MM.1S (cell line): ENCODE measurements around the gene TUBAL3.

Experiments
- DNase-seq: peaks from one replicate; pipeline ENCODE4 v3.0.0-alpha.2; 2015
- H2AFZ ChIP-seq: fragments of 300-600 bp; sonication (generic); 2 replicates; pipeline ENCODE4 v1.6.0; 2016; ENCODE audit warnings: antibody characterized with exemption, low read length
- H3F3A ChIP-seq: fragments of 300-600 bp; sonication (generic); 2 replicates; pipeline ENCODE4 v1.6.1; 2016; ENCODE audit warnings: mild to moderate bottlenecking, antibody characterized with exemption, low read length, moderate library complexity, mixed read lengths; ENCODE audit not compliant: insufficient read depth
- H3K27ac ChIP-seq: fragments of 300-600 bp; sonication (generic); 2 replicates; pipeline ENCODE4 v1.5.1; 2016; ENCODE audit warnings: mild to moderate bottlenecking, low read length
- H3K27me3 ChIP-seq: fragments of 300-600 bp; sonication (generic); replicated peaks from 2 replicates; pipeline ENCODE4 v1.6.0; 2016; ENCODE audit warnings: low read length; ENCODE audit not compliant: insufficient read depth
- H3K36me3 ChIP-seq: fragments of 300-600 bp; sonication (generic); replicated peaks from 2 replicates; pipeline ENCODE4 v1.6.1; 2016; ENCODE audit warnings: mild to moderate bottlenecking, low read length, mixed read lengths; ENCODE audit not compliant: insufficient read depth
- H3K4me1 ChIP-seq: fragments of 300-600 bp; sonication (generic); 2 replicates; pipeline ENCODE4 v1.6.1; 2016; ENCODE audit warnings: low read length, mixed read lengths
- H3K4me2 ChIP-seq: fragments of 300-600 bp; sonication (generic); 2 replicates; pipeline ENCODE4 v1.6.0; 2016; ENCODE audit warnings: low read depth, low read length
- H3K4me3 ChIP-seq: fragments of 300-600 bp; sonication (generic); 2 replicates; pipeline ENCODE4 v1.5.1; 2016; ENCODE audit warnings: low read length, mixed read lengths
- H3K79me2 ChIP-seq: fragments of 300-600 bp; sonication (generic); 2 replicates; pipeline ENCODE4 v1.6.1; 2016; ENCODE audit warnings: mixed run types, low read length, mixed read lengths
- H3K9ac ChIP-seq: fragments of 300-600 bp; sonication (generic); 2 replicates; pipeline ENCODE4 v1.6.1; 2016; ENCODE audit warnings: low read length, mixed read lengths
- H3K9me2 ChIP-seq: fragments of 300-600 bp; sonication (generic); replicated peaks from 2 replicates; pipeline ENCODE4 v1.6.1; 2016; ENCODE audit warnings: mild to moderate bottlenecking, low read length, mixed read lengths; ENCODE audit not compliant: insufficient read depth
- H3K9me3 ChIP-seq: fragments of 300-600 bp; sonication (generic); replicated peaks from 2 replicates; pipeline ENCODE4 v1.6.1; 2016; ENCODE audit warnings: mild to moderate bottlenecking, low read length, mixed read lengths; ENCODE audit not compliant: insufficient read depth
- H4K20me1 ChIP-seq: fragments of 300-600 bp; sonication (generic); 2 replicates; pipeline ENCODE4 v1.6.1; 2016; ENCODE audit warnings: mild to moderate bottlenecking, low read length, moderate library complexity, mixed read lengths; ENCODE audit not compliant: insufficient read depth
- EZH2 ChIP-seq: fragments of 300-600 bp; sonication (generic); optimal IDR thresholded peaks from 2 replicates; pipeline ENCODE3; 2017; ENCODE audit warnings: low read depth, mild to moderate bottlenecking, antibody characterized with exemption, low read length, mixed read lengths
- EZH2phosphoT487 ChIP-seq: fragments of 300-600 bp; sonication (generic); IDR thresholded peaks from 2 replicates; pipeline ENCODE4 v1.6.1; 2018; ENCODE audit warnings: antibody characterized with exemption, low read length
- TF ChIP-seq, protein P1 (sequence below): fragments of 300-600 bp; sonication (generic); IDR thresholded peaks from 2 replicates; pipeline ENCODE4 v1.5.1; 2016; ENCODE audit warnings: antibody characterized with exemption, low read length, mixed read lengths

Gene TUBAL3

GRCh38 chr10:5447611-5448071, 43.0 kb upstream of the TUBAL3 start:
- Histone ChIP-seq H3K4me3 (peak overlapping the region; percentile 78), H3K9me2 (no peaks in the 10 kb centered on the region), H3K27me3 (no peaks in the 10 kb centered on the region), H3K9me3 (no peaks in the 10 kb centered on the region), H3K79me2 (peaks cover 78% of the 10 kb centered on the region), H3F3A (peaks cover 39% of the 10 kb centered on the region), H3K27ac (peak overlapping the region; percentile 62; the same call in 1 of the 2 replicates), H3K4me1 (peaks cover 30% of the 10 kb centered on the region), H3K4me2 (peak overlapping the region; percentile 79), H4K20me1 (no peaks in the 10 kb centered on the region; the same call in 1 of the 2 replicates), H3K9ac (peak overlapping the region; percentile 69; the same call in 1 of the 2 replicates), H2AFZ (no peak overlapping the region), H3K36me3 (peaks cover 4% of the 10 kb centered on the region; the same call in 1 of the 2 replicates)
- DNase-seq = peak; percentile 85
- no peak for TF ChIP-seq EZH2phosphoT487
- TF ChIP-seq, protein P1, sequence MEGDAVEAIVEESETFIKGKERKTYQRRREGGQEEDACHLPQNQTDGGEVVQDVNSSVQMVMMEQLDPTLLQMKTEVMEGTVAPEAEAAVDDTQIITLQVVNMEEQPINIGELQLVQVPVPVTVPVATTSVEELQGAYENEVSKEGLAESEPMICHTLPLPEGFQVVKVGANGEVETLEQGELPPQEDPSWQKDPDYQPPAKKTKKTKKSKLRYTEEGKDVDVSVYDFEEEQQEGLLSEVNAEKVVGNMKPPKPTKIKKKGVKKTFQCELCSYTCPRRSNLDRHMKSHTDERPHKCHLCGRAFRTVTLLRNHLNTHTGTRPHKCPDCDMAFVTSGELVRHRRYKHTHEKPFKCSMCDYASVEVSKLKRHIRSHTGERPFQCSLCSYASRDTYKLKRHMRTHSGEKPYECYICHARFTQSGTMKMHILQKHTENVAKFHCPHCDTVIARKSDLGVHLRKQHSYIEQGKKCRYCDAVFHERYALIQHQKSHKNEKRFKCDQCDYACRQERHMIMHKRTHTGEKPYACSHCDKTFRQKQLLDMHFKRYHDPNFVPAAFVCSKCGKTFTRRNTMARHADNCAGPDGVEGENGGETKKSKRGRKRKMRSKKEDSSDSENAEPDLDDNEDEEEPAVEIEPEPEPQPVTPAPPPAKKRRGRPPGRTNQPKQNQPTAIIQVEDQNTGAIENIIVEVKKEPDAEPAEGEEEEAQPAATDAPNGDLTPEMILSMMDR = no peak
- TF ChIP-seq EZH2 = no peak

DNA sequence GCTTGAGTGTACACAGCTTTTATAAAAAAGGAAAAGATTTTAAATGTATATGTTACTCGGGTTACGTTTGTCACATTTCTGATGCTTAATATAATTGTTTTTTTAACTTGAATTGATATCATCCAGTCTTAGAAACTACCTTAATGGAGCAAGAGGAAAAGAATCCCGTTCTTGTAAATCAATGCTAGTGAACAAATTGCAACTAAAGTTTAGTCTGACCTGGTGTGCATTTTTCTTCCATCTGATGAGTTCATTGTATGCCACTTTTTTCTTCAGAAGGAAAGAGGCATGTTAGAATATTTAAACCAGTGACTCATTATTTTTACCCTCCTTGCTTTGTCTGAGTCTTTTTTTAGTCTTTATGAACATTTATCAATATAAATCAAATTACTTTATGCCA, 42.4 kb upstream of the TUBAL3 start:
- H3K4me1 ChIP-seq = peaks cover 30% of the 10 kb centered on the region
- peak overlapping the region; percentile 62; the same call in 1 of the 2 replicates for H3K27ac ChIP-seq
- peak overlapping the region; percentile 69; the same call in 1 of the 2 replicates for H3K9ac ChIP-seq
- 0 out of 2 replicates have a peak overlapping the region, but pooled peaks have one; percentile 51 for H2AFZ ChIP-seq
- H4K20me1 ChIP-seq = no peaks in the 10 kb centered on the region; the same call in 1 of the 2 replicates
- peaks cover 1% of the 10 kb centered on the region; the same call in 1 of the 2 replicates for H3K36me3 ChIP-seq
- H3K27me3 ChIP-seq = no peaks in the 10 kb centered on the region
- H3F3A ChIP-seq = peaks cover 39% of the 10 kb centered on the region
- TF ChIP-seq, protein P1 = no peak
- TF ChIP-seq EZH2phosphoT487 (no peak), EZH2 (no peak)
- H3K9me2 ChIP-seq = no peaks in the 10 kb centered on the region
- peak; percentile 21 for DNase-seq
- peak overlapping the region; percentile 78 for H3K4me3 ChIP-seq
- H3K79me2 ChIP-seq = peaks cover 83% of the 10 kb centered on the region
- H3K4me2 ChIP-seq = peak overlapping the region; percentile 79
- no peaks in the 10 kb centered on the region for H3K9me3 ChIP-seq

DNA sequence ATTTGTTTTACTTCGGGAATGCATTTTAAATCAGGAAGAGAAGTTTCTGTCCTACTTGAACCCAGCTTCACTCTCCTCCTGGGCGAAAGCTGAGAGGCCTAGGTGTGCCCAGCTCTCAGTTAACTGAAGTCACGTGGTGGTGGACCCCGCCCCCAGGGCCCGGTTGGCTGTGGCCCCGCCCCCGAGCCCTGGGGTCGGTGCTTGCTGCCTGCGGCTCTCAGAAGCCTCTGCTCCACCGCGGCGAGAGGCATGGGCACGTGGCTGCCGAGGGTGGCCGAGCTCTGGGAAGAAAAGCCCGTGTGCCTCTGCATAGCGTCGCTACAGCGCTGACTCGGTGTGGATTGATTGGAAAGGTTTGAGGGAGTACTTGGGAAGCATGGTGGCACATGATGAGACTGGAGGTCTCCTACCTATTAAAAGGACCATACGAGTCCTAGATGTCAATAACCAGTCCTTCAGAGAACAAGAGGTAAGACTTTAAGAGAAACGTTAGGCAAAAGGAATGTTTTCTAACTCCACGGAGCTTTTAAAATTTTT, 41.8 kb upstream of the TUBAL3 start:
- H3K4me2 ChIP-seq = peak overlapping the region; percentile 79
- TF ChIP-seq, protein P1 = no peak
- TF ChIP-seq EZH2 (no peak), EZH2phosphoT487 (no peak)
- H3K79me2 ChIP-seq = peaks cover 78% of the 10 kb centered on the region
- H3K27ac ChIP-seq = peak overlapping the region; percentile 62
- peak overlapping the region; percentile 51 for H2AFZ ChIP-seq
- no peaks in the 10 kb centered on the region for H3K9me3 ChIP-seq
- DNase-seq = peak; percentile 97
- no peaks in the 10 kb centered on the region for H3K9me2 ChIP-seq
- H3K4me1 ChIP-seq = peaks cover 30% of the 10 kb centered on the region
- H3K27me3 ChIP-seq = no peaks in the 10 kb centered on the region
- H3K4me3 ChIP-seq = peak overlapping the region; percentile 78
- H3K36me3 ChIP-seq = no peaks in the 10 kb centered on the region
- H3F3A ChIP-seq = peaks cover 39% of the 10 kb centered on the region
- H3K9ac ChIP-seq = peak overlapping the region; percentile 69; the same call in 1 of the 2 replicates
- no peaks in the 10 kb centered on the region; the same call in 1 of the 2 replicates for H4K20me1 ChIP-seq
